Measurements from ENCODE around the gene PLEKHH2.
"Not testable (repeated sequence)": the region's sequence is repeated elsewhere in the genome, so short reads cannot be mapped to it uniquely, and the experiment has no call there.

The PLEKHH2 gene

DNA sequence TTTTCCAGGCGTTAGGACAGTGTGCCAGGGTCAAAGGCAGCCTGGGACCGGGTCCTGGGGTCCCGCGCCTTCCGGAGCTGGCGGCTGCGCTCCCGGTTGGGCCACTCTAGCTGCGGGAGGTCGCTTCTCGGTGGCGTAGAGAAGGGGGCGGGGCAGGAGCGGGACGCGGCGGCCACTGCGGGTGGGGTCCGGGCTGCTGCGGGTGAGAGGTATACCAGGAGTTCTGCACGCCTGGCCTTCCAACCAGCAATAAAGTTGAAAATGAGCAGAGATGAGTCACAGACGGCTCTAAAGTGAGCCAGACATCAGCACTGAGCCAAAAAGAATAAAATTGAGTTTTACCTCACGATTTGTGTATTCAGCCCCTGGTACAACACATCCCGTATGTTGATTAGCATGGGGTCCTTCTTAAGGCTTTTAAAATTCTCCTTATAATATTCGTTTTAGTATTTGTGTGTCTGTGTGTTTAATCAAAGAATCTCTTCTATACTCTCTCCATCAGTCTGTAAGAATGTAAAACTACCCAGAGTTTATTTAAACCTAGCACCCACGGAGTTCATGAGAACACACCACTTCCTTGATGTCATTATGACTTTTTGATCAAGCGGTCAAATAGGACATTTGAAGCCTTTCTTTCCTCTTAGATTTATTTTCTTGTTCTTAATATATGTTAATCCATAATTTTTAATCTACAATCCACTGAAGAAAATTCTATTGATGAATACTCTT, 39.4 kb downstream of the PLEKHH2 start, which contains the start of gene C1GALT1C1L:
Gene C1GALT1C1L (minus strand): TSS at position 108 of the 729 bp plus-strand sequence. CDS start 107 bp downstream, at position 1.
- H3K4me3 ChIP-seq (ENCODE audit: low read length), result no peak within 1 kb of the TSS
- H3K27ac ChIP-seq (ENCODE audit: low read depth, low read length), result no peak within 1 kb of the TSS
- no peak within 1 kb of the TSS for H3K4me2 ChIP-seq (ENCODE audit: low read length)

DNA sequence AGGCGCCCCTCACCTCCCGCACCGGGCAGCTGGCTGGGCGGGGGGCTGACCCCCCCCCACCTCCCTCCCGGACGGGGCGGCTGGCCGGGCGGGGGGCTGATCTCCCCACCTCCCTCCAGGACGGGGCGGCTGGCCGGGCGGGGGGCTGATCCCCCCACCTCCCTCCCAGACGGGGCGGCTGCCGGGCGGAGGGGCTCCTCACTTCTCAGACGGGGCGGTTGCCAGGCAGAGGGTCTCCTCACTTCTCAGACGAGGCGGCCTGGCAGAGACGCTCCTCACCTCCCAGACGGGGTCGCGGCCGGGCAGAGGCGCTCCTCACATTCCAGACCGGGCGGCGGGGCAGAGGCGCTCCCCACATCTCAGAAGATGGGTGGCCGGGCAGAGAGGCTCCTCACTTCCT, 40.7 kb downstream of the PLEKHH2 start:
- H3K27me3 ChIP-seq (ENCODE audit: control insufficient read depth, low read length); H3K9me3 ChIP-seq (ENCODE audit: control insufficient read depth, insufficient read depth, low read length); H3K9me2 ChIP-seq (replicated peaks; ENCODE audit: control insufficient read depth, low read length); H3K4me1 ChIP-seq (ENCODE audit: control insufficient read depth, low read length); H3K79me2 ChIP-seq (ENCODE audit: control insufficient read depth, low read length); H3K27ac ChIP-seq (ENCODE audit: low read depth, low read length); H4K20me1 ChIP-seq (ENCODE audit: control insufficient read depth, insufficient read depth, low read depth, low read length); H3K36me3 ChIP-seq (ENCODE audit: control insufficient read depth, low read length); H3K4me2 ChIP-seq (ENCODE audit: low read length); H3K4me3 ChIP-seq (ENCODE audit: low read length); H3F3A ChIP-seq (ENCODE audit: control insufficient read depth, insufficient read depth): not testable (repeated sequence)

More for the DNA sequence above, 39.4 kb downstream of the PLEKHH2 start, which contains the start of gene C1GALT1C1L:
- no peaks in the 10 kb centered on the region for H3K36me3 ChIP-seq (ENCODE audit: control insufficient read depth, low read length)
- peaks cover 3% of the 10 kb centered on the region; the same call in 1 of the 2 replicates for H3K27me3 ChIP-seq (ENCODE audit: control insufficient read depth, low read length)
- H3K79me2 ChIP-seq (ENCODE audit: control insufficient read depth, low read length), result no peaks in the 10 kb centered on the region
- no peaks in the 10 kb centered on the region for H3K4me1 ChIP-seq (ENCODE audit: control insufficient read depth, low read length)
- H3K9me2 ChIP-seq (replicated peaks; ENCODE audit: control insufficient read depth, low read length), result no peaks in the 10 kb centered on the region
- no peaks in the 10 kb centered on the region for H3F3A ChIP-seq (ENCODE audit: control insufficient read depth, insufficient read depth)
- H4K20me1 ChIP-seq (ENCODE audit: control insufficient read depth, insufficient read depth, low read depth, low read length), result no peaks in the 10 kb centered on the region
- no peaks in the 10 kb centered on the region for H3K9me3 ChIP-seq (ENCODE audit: control insufficient read depth, insufficient read depth, low read length)
- TF ChIP-seq, protein P1, sequence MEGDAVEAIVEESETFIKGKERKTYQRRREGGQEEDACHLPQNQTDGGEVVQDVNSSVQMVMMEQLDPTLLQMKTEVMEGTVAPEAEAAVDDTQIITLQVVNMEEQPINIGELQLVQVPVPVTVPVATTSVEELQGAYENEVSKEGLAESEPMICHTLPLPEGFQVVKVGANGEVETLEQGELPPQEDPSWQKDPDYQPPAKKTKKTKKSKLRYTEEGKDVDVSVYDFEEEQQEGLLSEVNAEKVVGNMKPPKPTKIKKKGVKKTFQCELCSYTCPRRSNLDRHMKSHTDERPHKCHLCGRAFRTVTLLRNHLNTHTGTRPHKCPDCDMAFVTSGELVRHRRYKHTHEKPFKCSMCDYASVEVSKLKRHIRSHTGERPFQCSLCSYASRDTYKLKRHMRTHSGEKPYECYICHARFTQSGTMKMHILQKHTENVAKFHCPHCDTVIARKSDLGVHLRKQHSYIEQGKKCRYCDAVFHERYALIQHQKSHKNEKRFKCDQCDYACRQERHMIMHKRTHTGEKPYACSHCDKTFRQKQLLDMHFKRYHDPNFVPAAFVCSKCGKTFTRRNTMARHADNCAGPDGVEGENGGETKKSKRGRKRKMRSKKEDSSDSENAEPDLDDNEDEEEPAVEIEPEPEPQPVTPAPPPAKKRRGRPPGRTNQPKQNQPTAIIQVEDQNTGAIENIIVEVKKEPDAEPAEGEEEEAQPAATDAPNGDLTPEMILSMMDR (IDR thresholded peaks at IDR 0.05; ENCODE audit: low read depth, low read length, poor library complexity, severe bottlenecking), result no peak
- no peak for TF ChIP-seq EZH2phosphoT487 (IDR thresholded peaks at IDR 0.05; ENCODE audit: borderline replicate concordance, low read length)

DNA sequence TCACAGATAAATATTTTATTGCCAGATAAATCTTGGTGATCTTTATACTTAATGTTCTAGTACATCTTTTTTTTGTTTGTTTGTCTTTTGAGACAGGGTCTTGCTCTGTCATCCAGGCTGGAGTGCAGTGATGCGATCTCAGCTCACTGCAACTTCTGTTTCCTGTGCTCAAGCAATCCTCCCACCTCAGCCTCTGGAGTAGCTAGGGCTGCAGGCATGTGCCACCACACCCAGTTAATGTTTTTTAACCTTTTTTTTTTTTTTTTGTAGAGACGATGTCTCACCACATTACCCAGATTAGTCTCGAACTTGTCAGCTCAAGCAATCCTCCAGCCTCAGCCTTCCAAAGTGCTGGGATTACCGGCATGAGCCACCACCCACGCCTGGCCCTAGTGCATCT, 48.3 kb downstream of the PLEKHH2 start:
- peaks cover 19% of the 10 kb centered on the region for H3K4me1 ChIP-seq (ENCODE audit: control insufficient read depth, low read length)
- no peaks in the 10 kb centered on the region for H3K9me3 ChIP-seq (ENCODE audit: control insufficient read depth, insufficient read depth, low read length)
- H3K79me2 ChIP-seq (ENCODE audit: control insufficient read depth, low read length), result no peaks in the 10 kb centered on the region
- no peak for TF ChIP-seq EZH2phosphoT487 (IDR thresholded peaks at IDR 0.05; ENCODE audit: borderline replicate concordance, low read length)
- TF ChIP-seq, protein P1 (IDR thresholded peaks at IDR 0.05; ENCODE audit: low read depth, low read length, poor library complexity, severe bottlenecking), result no peak
- H3F3A ChIP-seq (ENCODE audit: control insufficient read depth, insufficient read depth), result no peaks in the 10 kb centered on the region
- no peaks in the 10 kb centered on the region for H3K27me3 ChIP-seq (ENCODE audit: control insufficient read depth, low read length)
- no peaks in the 10 kb centered on the region for H4K20me1 ChIP-seq (ENCODE audit: control insufficient read depth, insufficient read depth, low read depth, low read length)
- no peaks in the 10 kb centered on the region for H3K36me3 ChIP-seq (ENCODE audit: control insufficient read depth, low read length)
- H3K27ac ChIP-seq (ENCODE audit: low read depth, low read length), result no peak overlapping the region
- H3K4me3 ChIP-seq (ENCODE audit: low read length), result 0 out of 2 replicates have a peak overlapping the region, but pooled peaks have one; percentile 2
- peak overlapping the region; percentile 36 for H3K4me2 ChIP-seq (ENCODE audit: low read length)
- H3K9me2 ChIP-seq (replicated peaks; ENCODE audit: control insufficient read depth, low read length), result no peaks in the 10 kb centered on the region

DNA sequence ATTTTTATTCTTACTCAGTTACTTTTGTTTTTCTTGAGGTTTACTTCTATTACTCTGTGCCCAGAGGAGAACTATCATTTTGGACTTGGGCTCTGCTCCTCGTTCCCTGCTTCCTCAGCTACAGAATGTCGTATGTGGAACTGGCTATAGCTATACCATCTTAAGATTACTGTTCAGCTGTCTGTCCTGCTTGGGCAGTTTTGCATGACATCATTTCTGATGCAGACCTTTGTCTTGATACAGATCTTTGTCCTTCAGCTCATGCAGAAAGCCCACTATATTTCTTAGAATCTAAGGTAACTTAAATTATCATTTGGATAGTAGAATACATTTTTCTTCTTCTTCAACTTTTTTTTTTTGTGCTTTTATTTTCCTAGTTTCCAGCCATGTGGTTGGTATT, 52.9 kb downstream of the PLEKHH2 start:
- TF ChIP-seq, protein P1 (IDR thresholded peaks at IDR 0.05; ENCODE audit: low read depth, low read length, poor library complexity, severe bottlenecking), result no peak
- TF ChIP-seq EZH2phosphoT487 (IDR thresholded peaks at IDR 0.05; ENCODE audit: borderline replicate concordance, low read length), result no peak
- H3K27me3 ChIP-seq (ENCODE audit: control insufficient read depth, low read length), result no peaks in the 10 kb centered on the region
- H3K4me2 ChIP-seq (ENCODE audit: low read length), result no peak overlapping the region
- peaks cover 14% of the 10 kb centered on the region for H3K4me1 ChIP-seq (ENCODE audit: control insufficient read depth, low read length)
- H3K79me2 ChIP-seq (ENCODE audit: control insufficient read depth, low read length), result no peaks in the 10 kb centered on the region
- no peak overlapping the region for H3K27ac ChIP-seq (ENCODE audit: low read depth, low read length)
- no peaks in the 10 kb centered on the region for H4K20me1 ChIP-seq (ENCODE audit: control insufficient read depth, insufficient read depth, low read depth, low read length)
- no peaks in the 10 kb centered on the region for H3K9me2 ChIP-seq (replicated peaks; ENCODE audit: control insufficient read depth, low read length)
- no peaks in the 10 kb centered on the region for H3K9me3 ChIP-seq (ENCODE audit: control insufficient read depth, insufficient read depth, low read length)
- no peaks in the 10 kb centered on the region for H3K36me3 ChIP-seq (ENCODE audit: control insufficient read depth, low read length)
- no peak overlapping the region for H3K4me3 ChIP-seq (ENCODE audit: low read length)
- H3F3A ChIP-seq (ENCODE audit: control insufficient read depth, insufficient read depth), result no peaks in the 10 kb centered on the region
